GM23248 (cell line): ENCODE measurements around the gene FOXD3. TPM values are rescaled to one million over a fixed set of nuclear protein-coding genes. Genes with fewer than 3 reads are reported as not detected.

Experiments used
- DNase-seq: peaks from one replicate; pipeline ENCODE4 v3.0.0-alpha.2; 2015
- H2AFZ ChIP-seq: fragments of 200-600 bp; sonication (generic); 2 replicates; pipeline ENCODE4 v1.6.1; 2016; ENCODE audit warnings: antibody characterized with exemption
- H3F3A ChIP-seq: fragments of 200-600 bp; sonication (generic); 2 replicates; pipeline ENCODE4 v1.6.1; 2016; ENCODE audit warnings: mild to moderate bottlenecking, antibody characterized with exemption, mixed run types; ENCODE audit not compliant: insufficient read depth
- H3K27ac ChIP-seq: fragments of 200-600 bp; sonication (generic); 2 replicates; pipeline ENCODE4 v1.5.1; 2016; ENCODE audit warnings: mild to moderate bottlenecking
- H3K27me3 ChIP-seq: fragments of 200-600 bp; sonication (generic); replicated peaks from 2 replicates; pipeline ENCODE4 v1.6.1; 2016; ENCODE audit warnings: mild to moderate bottlenecking; ENCODE audit not compliant: insufficient read depth
- H3K36me3 ChIP-seq: fragments of 200-600 bp; sonication (generic); 2 replicates; pipeline ENCODE4 v1.6.1; 2016; ENCODE audit warnings: low read depth, mild to moderate bottlenecking
- H3K4me1 ChIP-seq: fragments of 200-600 bp; sonication (generic); 2 replicates; pipeline ENCODE4 v1.6.1; 2016; ENCODE audit warnings: mild to moderate bottlenecking; ENCODE audit not compliant: insufficient read depth
- H3K4me2 ChIP-seq: fragments of 200-600 bp; sonication (generic); one replicate; pipeline ENCODE4 v1.6.1; 2016; ENCODE audit warnings: mild to moderate bottlenecking; ENCODE audit not compliant: unreplicated experiment
- H3K4me3 ChIP-seq: fragments of 200-600 bp; sonication (generic); 2 replicates; pipeline ENCODE4 v1.5.1; 2016; ENCODE audit warnings: mild to moderate bottlenecking
- H3K79me2 ChIP-seq: fragments of 200-600 bp; sonication (generic); 2 replicates; pipeline ENCODE4 v1.6.1; 2016; ENCODE audit warnings: mild to moderate bottlenecking; ENCODE audit not compliant: insufficient read depth
- H3K9ac ChIP-seq: fragments of 200-600 bp; sonication (generic); 2 replicates; pipeline ENCODE4 v1.6.1; 2016; ENCODE audit warnings: mild to moderate bottlenecking
- H3K9me2 ChIP-seq: fragments of 200-600 bp; sonication (generic); 2 replicates; pipeline ENCODE4 v1.6.1; 2016; ENCODE audit warnings: mixed run types, mild to moderate bottlenecking, moderate library complexity; ENCODE audit not compliant: insufficient read depth
- H3K9me3 ChIP-seq: fragments of 200-600 bp; sonication (generic); one replicate; pipeline ENCODE4 v1.6.1; 2017; ENCODE audit warnings: low read depth
- H4K20me1 ChIP-seq: fragments of 200-600 bp; sonication (generic); 2 replicates; pipeline ENCODE4 v1.6.0; 2016; ENCODE audit not compliant: insufficient read depth
- EZH2 ChIP-seq: fragments of 200-600 bp; sonication (generic); IDR thresholded peaks from 2 replicates; pipeline ENCODE4 v1.6.1; 2018; ENCODE audit warnings: antibody characterized with exemption, mild to moderate bottlenecking; ENCODE audit not compliant: insufficient read depth, poor library complexity, severe bottlenecking
- EZH2phosphoT487 ChIP-seq: fragments of 200-600 bp; sonication (generic); IDR thresholded peaks from 2 replicates; pipeline ENCODE4 v1.6.1; 2018; ENCODE audit warnings: antibody characterized with exemption, moderate library complexity, mild to moderate bottlenecking, low read depth; ENCODE audit not compliant: insufficient read depth
- WGBS, 2 experiments: methylation state at CpG; one replicate each; pipeline ENCODE4 v1.1.6; 2015 to 2017; ENCODE audit warnings: low lambda C conversion rate in 2 of 2, low coverage in 1 of 2; ENCODE audit errors: missing lambda C conversion rate in 2 of 2; 5-methylcytosine and 5-hydroxymethylcytosine counted together
- in situ Hi-C: fragments of 300-500 bp; cut with MboI; formaldehyde crosslinking; loops from 2 replicates; pipeline ENCODE4 v1.15.0; 2020
- polyA plus RNA-seq: library from polyadenylated mRNA; unstranded; fragments of >200 nt; fragmentation: Nextera tagmentation; extraction: Ambion mirVana; gene quantifications from 2 replicates; pipeline ENCODE4 v1.2.1, GENCODE V29; 2016
- total RNA-seq: library from RNA; depleted of rRNA; stranded (reverse); fragments of >200 nt; shearing (Covaris generic); gene quantifications from 2 replicates; pipeline ENCODE4 v1.2.3, GENCODE V29; 2014

The FOXD3 gene
- total and polyA plus RNA-seq, 2 experiments from 2014 or later, result not detected

- no peaks in the 10 kb centered on the region for H3K36me3 ChIP-seq
- no peaks in the 10 kb centered on the region for H3K79me2 ChIP-seq
- 27 to 28% methylated on average over 37 of the region's 37 CpGs for WGBS, 2 experiments
- H3K4me3 ChIP-seq, result no peak overlapping the region
- H3K27me3 ChIP-seq, result peaks cover 94% of the 10 kb centered on the region
- H4K20me1 ChIP-seq, result no peaks in the 10 kb centered on the region
- no peak overlapping the region for H3K9ac ChIP-seq
- H3K9me3 ChIP-seq, result no peaks in the 10 kb centered on the region
- TF ChIP-seq EZH2phosphoT487, result no peak
- peak; percentile 33 for TF ChIP-seq EZH2
- H3K4me1 ChIP-seq, result no peaks in the 10 kb centered on the region
- DNase-seq, result no peak
- H3K27ac ChIP-seq, result no peak overlapping the region
- no peaks in the 10 kb centered on the region for H3K9me2 ChIP-seq
- no peaks in the 10 kb centered on the region for H3F3A ChIP-seq
- in situ Hi-C loops, result no loop called here
- no peak overlapping the region for H3K4me2 ChIP-seq
- H2AFZ ChIP-seq, result no peak overlapping the region
These were observed 4.4 kb downstream of the FOXD3 start for GRCh38 chr1:63326473-63327380.

- Histone ChIP-seq H4K20me1 (no peaks in the 10 kb centered on the region), H3K9me3 (no peaks in the 10 kb centered on the region), H3K27me3 (peaks cover 95% of the 10 kb centered on the region), H3K4me3 (no peak overlapping the region), H3K79me2 (no peaks in the 10 kb centered on the region), H3K27ac (no peak overlapping the region), H3K4me1 (no peaks in the 10 kb centered on the region), H3K36me3 (no peaks in the 10 kb centered on the region), H3F3A (no peaks in the 10 kb centered on the region), H2AFZ (no peak overlapping the region), H3K9me2 (no peaks in the 10 kb centered on the region), H3K9ac (no peak overlapping the region), H3K4me2 (no peak overlapping the region)
- TF ChIP-seq EZH2 (peak; percentile 34), EZH2phosphoT487 (0 out of 2 replicates have a peak, but pooled peaks have one; percentile 31)
- WGBS, 2 experiments, result 27 to 28% methylated on average over 25 of the region's 25 CpGs
- in situ Hi-C loops, result no loop called here
- peak; percentile 67 for DNase-seq
These were observed 5.2 kb downstream of the FOXD3 start for GRCh38 chr1:63327417-63328054.

- in situ Hi-C loops, result no loop called here
- H4K20me1 ChIP-seq, result no peaks in the 10 kb centered on the region
- TF ChIP-seq EZH2, result no peak
- no peak for TF ChIP-seq EZH2phosphoT487
These were observed 5.8 kb downstream of the FOXD3 start for GRCh38 chr1:63328122-63328521.

GRCh38 chr1:63328781-63329180 lies 6.4 kb downstream of the FOXD3 start:
- Histone ChIP-seq H3K4me1 (no peaks in the 10 kb centered on the region), H3K9me2 (no peaks in the 10 kb centered on the region), H3K4me3 (no peak overlapping the region), H3K79me2 (no peaks in the 10 kb centered on the region), H2AFZ (no peak overlapping the region), H3K9me3 (no peaks in the 10 kb centered on the region), H3F3A (no peaks in the 10 kb centered on the region), H3K9ac (no peak overlapping the region), H3K4me2 (no peak overlapping the region), H3K36me3 (no peaks in the 10 kb centered on the region), H3K27me3 (peaks cover 94% of the 10 kb centered on the region), H3K27ac (no peak overlapping the region), H4K20me1 (no peaks in the 10 kb centered on the region)
- DNase-seq, result no peak
- WGBS, 2 experiments, result 85 to 92% methylated on average over 9 of the region's 9 CpGs
- in situ Hi-C loops, result no loop called here
- peak; percentile 17 for TF ChIP-seq EZH2
- TF ChIP-seq EZH2phosphoT487, result no peak

More at GRCh38 chr1:63328122-63328521, 5.8 kb downstream of the FOXD3 start:
- DNase-seq, result no peak
- Histone ChIP-seq H3K79me2 (no peaks in the 10 kb centered on the region), H3K9ac (no peak overlapping the region), H3F3A (no peaks in the 10 kb centered on the region), H3K27me3 (peaks cover 95% of the 10 kb centered on the region), H3K4me1 (no peaks in the 10 kb centered on the region), H3K9me3 (no peaks in the 10 kb centered on the region), H3K4me2 (no peak overlapping the region), H3K9me2 (no peaks in the 10 kb centered on the region), H3K4me3 (no peak overlapping the region), H3K36me3 (no peaks in the 10 kb centered on the region), H2AFZ (no peak overlapping the region), H3K27ac (no peak overlapping the region)
- WGBS, 2 experiments, result 79 to 80% methylated on average over 8 of the region's 8 CpGs
